HepG2 (cell line): ENCODE results near the gene LSM14B. TPM values are rescaled to one million over a fixed set of nuclear protein-coding genes. Genes with fewer than 3 reads are reported as not detected.

Source experiments
- ARNT2 ChIP-seq: sonication (generic); formaldehyde crosslinking; IDR thresholded peaks from 2 replicates; pipeline ENCODE4 v1.8.0; 2022; ENCODE audit warnings: mild to moderate bottlenecking, low read depth, missing genetic modification reagents, moderate library complexity
- ATF6 ChIP-seq: sonication (generic); formaldehyde crosslinking; conservative IDR thresholded peaks from 2 replicates; pipeline ENCODE4 v1.4.0; 2020; ENCODE audit warnings: missing genetic modification reagents
- DRAP1 ChIP-seq: IDR thresholded peaks from 2 replicates; pipeline ENCODE4 v1.6.1; 2016; ENCODE audit warnings: missing genetic modification reagents, missing compliant biosample characterization
- HMGA1 ChIP-seq: sonication (generic); formaldehyde crosslinking; conservative IDR thresholded peaks from 2 replicates; pipeline ENCODE4 v1.4.0; 2020; ENCODE audit warnings: missing genetic modification reagents
- KDM5B ChIP-seq: sonication (generic); formaldehyde crosslinking; IDR thresholded peaks from 2 replicates; pipeline ENCODE4 v1.4.0; 2020; ENCODE audit warnings: missing genetic modification reagents, mild to moderate bottlenecking, borderline replicate concordance
- KIAA2018 ChIP-seq: sonication (generic); formaldehyde crosslinking; IDR thresholded peaks from 2 replicates; pipeline ENCODE4 v1.5.0; 2020; ENCODE audit warnings: mild to moderate bottlenecking, missing genetic modification reagents, borderline replicate concordance
- SRF ChIP-seq: IDR thresholded peaks from 2 replicates; pipeline ENCODE4 v1.6.1; 2011; ENCODE audit warnings: mild to moderate bottlenecking, low read depth, low read length, moderate library complexity
- TBL1XR1 ChIP-seq: fragments of 150-350 bp; IDR thresholded peaks from 2 replicates; pipeline ENCODE4 v1.6.1; 2014; ENCODE audit warnings: borderline replicate concordance, low read length; ENCODE audit not compliant: partially characterized antibody
- THRA ChIP-seq: sonication (generic); formaldehyde crosslinking; IDR thresholded peaks from 2 replicates; pipeline ENCODE4 v1.4.0; 2020; ENCODE audit warnings: missing genetic modification reagents, borderline replicate concordance
- TOPORS ChIP-seq: sonication (generic); formaldehyde crosslinking; IDR thresholded peaks from 2 replicates; pipeline ENCODE4 v1.8.0; 2023; ENCODE audit warnings: mild to moderate bottlenecking, missing genetic modification reagents
- UBTF ChIP-seq: sonication (generic); formaldehyde crosslinking; IDR thresholded peaks from 2 replicates; pipeline ENCODE4 v1.4.0; 2020; ENCODE audit warnings: mild to moderate bottlenecking, missing genetic modification reagents
- ZNF567 ChIP-seq: sonication (generic); formaldehyde crosslinking; IDR thresholded peaks from 2 replicates; pipeline ENCODE4 v1.8.1; 2023; ENCODE audit warnings: mild to moderate bottlenecking, missing genetic modification reagents, borderline replicate concordance
- polyA plus RNA-seq, 8 experiments: library from polyadenylated mRNA; depleted of rRNA in 3 of 8; stranded (reverse) in 7 of 8; unstranded in 1 of 8; fragments of >200 nt; fragmentation: Illumina TruSeq in 4 of 8; extraction: Trizol in 4 of 8; gene quantifications; 2 replicates each; pipeline versions ENCODE4 v1.2.1 to v1.2.3, GENCODE V29; 2011 to 2016; ENCODE audit warnings: low read depth in 4 of 8, missing spikeins in 1 of 8, mixed read lengths in 1 of 8; ENCODE audit not compliant: insufficient read depth in 1 of 8
- total RNA-seq, 5 experiments: library from RNA; depleted of rRNA; stranded (reverse); fragments of >200 nt; fragmentation: Illumina TruSeq; extraction: Trizol; gene quantifications; 2 replicates each; pipeline ENCODE4 v1.2.3, GENCODE V29; 2016; ENCODE audit warnings: low read depth in 1 of 5

LSM14B gene
- total and polyA plus RNA-seq, 2 of the 13 experiments (the other 11 are each of a cell fraction or from before 2014, with no cell fraction given) = 43.3 to 79.2 TPM

- TF ChIP-seq HMGA1 (CRISPR knock-in tag) (no peak), ATF6 (CRISPR knock-in tag) (peak; percentile 84; the same call in 1 of the 2 replicates), ZNF567 (CRISPR knock-in tag) (0 out of 2 replicates have a peak, but pooled peaks have one; percentile 81), KIAA2018 (CRISPR knock-in tag) (no peak), ARNT2 (CRISPR knock-in tag) (peak; percentile 98), TOPORS (peak; percentile 65), UBTF (CRISPR knock-in tag) (peak; percentile 37; the same call in 1 of the 2 replicates), KDM5B (CRISPR knock-in tag) (peak; percentile 32; the same call in 1 of the 2 replicates), THRA (CRISPR knock-in tag) (peak; percentile 63; the same call in 1 of the 2 replicates), SRF (peak; percentile 90; the same call in 1 of the 2 replicates), DRAP1 (CRISPR knock-in tag) (peak; percentile 69; the same call in 1 of the 2 replicates), TBL1XR1 (peak; percentile 24)
These were observed at the start of gene LSM14B (continued) for GRCh38 chr20:62121776-62122653.
